GM18507 (cell line): ENCODE results near the gene KCTD11.

Experiments used
- DNase-seq: peaks from one replicate; pipeline ENCODE4 v3.0.0; 2011; ENCODE audit warnings: low read depth; ENCODE audit not compliant: insufficient read length; ENCODE audit errors: extremely low spot score
- FAIRE-seq: peaks from 2 replicates; lab custom pipeline; 2011; peaks lifted over from hg19 to GRCh38; lab: Jason Lieb, UNC

Gene KCTD11

GRCh38 chr17:7394452-7395191, 42.7 kb downstream of the KCTD11 start, which contains the start of gene PLSCR3:
PLSCR3 (minus strand) TSS chr17:7394525; CDS start chr17:7394110, 415 bp downstream.
- FAIRE-seq (peak; percentile 90), DNase-seq (peak; percentile 89)

DNA sequence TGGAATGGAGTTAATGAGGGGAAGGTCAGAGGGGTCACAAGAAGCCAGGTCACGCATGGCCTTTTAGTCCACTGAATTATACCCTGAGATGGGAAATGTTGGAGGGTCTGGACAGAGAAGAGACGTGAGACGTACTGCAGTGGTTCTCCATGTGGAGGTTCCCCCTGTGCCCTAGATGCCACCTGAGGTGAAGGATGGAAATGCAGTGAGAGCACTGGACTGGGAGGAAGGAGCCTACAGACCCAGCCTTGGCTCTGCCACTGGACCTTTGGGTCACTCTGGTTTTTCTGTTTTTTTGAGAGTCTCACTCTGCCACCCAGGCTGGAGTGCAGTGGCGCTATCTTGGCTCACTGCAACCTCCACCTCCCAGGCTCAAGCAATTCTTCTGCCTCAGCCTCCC, 44.2 kb downstream of the KCTD11 start:
- no peak for DNase-seq
- FAIRE-seq, result no peak

DNA sequence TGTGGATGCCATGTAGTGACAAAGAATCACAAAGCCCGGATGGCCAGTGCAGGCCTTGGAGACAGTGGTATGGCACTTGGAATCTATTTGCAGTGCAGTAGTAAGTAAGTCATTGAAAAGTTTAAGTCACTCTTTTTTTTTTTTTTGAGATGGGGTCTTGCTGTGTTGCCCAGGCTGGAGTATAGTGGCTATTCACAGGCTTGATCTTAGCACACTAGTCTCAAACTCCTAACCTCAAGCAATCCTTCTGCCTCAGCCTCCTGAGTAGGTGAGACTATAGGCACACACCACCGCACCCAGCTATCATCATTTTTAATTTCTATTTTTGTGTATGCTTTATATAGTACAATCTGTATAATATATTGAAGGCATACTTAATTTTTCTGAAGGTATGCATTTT, 46.6 kb downstream of the KCTD11 start:
- DNase-seq, result no peak

DNA sequence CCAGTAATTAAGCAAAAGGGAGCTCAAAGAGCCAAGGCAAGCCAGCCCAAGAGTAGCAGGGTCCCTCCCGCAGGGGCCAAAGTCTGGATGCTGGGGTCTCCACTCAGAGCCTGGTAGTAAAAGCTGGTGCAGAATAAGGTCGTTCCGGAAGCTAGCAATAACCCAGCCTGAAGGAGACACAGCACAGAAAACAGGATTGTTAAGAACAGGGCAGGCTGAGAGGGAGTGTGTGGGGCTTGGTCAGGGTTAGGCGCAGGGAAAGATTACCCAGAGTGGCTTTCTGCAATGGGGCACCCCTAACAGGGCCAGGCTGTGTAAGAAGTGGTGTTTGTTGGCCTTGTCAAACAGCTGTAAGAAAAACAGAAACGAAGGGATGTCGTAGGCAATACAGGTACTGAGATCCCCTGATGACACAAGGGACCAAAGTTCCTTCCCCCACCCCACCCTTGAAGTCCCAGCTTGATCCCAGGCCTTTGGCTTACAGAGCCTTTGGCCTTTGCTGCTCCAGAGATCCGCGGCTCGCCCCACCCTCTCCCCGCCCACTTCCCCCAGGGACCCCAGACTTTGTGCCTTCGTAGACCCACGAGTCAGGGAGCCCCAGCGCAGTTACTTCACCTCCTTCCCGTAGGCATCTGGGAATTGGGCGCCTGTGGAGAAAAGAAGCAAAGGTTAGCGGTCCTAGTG, 51.2 kb downstream of the KCTD11 start:
- no peak for FAIRE-seq
- no peak for DNase-seq

More for the DNA sequence above, 46.6 kb downstream of the KCTD11 start:
- no peak for FAIRE-seq

- DNase-seq, result no peak
- no peak for FAIRE-seq
These were observed 51.7 kb downstream of the KCTD11 start for GRCh38 chr17:7403727-7403976.

DNA sequence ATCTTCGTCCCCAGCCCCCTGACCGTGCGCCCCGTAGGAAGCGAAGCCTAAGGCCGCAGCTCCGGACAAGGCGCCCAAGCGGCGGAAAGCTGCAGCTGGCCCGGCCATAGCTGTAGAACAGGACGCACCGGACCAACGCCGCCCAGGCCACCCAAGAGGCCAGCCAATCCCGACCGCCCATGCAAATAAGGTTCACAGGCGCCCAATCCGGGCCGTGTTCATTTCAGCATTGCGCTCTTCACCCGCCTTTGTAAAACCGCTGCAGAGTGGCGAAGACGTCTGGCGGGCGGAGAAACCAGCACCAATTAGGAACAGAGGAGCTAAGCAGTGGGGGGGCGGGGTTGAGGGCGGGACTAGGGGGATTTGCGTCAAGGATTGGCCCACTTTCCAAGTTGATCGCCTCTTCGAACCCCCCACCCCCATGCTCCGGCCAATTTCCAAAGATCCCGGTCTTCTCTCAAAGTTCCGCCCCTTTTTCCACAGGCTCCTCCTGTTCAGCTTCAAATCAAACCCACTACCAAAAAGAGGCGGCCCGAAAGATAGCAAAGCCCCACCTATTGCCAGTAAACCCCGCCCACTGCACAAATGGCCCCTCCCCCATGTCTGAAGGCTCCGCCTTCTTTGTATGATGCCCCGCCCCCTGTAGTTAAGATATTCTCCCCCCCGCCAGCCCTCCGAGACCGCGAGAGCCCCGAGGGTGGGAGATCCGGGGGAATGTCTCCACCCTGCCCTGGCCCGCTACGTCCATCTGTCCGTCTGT, 52.2 kb downstream of the KCTD11 start, which contains the start of gene TMEM256:
Gene TMEM256 (minus strand): TSS at position 121 of the 760 bp plus-strand sequence. CDS start 13 bp downstream, at position 108.
- DNase-seq (peak; percentile 91), FAIRE-seq (peak; percentile 100)
